ENCODE measurements around the gene PRR12.
"Not testable (repeated sequence)": the region's sequence is repeated elsewhere in the genome, so short reads cannot be mapped to it uniquely, and the experiment has no call there.

The PRR12 gene

DNA sequence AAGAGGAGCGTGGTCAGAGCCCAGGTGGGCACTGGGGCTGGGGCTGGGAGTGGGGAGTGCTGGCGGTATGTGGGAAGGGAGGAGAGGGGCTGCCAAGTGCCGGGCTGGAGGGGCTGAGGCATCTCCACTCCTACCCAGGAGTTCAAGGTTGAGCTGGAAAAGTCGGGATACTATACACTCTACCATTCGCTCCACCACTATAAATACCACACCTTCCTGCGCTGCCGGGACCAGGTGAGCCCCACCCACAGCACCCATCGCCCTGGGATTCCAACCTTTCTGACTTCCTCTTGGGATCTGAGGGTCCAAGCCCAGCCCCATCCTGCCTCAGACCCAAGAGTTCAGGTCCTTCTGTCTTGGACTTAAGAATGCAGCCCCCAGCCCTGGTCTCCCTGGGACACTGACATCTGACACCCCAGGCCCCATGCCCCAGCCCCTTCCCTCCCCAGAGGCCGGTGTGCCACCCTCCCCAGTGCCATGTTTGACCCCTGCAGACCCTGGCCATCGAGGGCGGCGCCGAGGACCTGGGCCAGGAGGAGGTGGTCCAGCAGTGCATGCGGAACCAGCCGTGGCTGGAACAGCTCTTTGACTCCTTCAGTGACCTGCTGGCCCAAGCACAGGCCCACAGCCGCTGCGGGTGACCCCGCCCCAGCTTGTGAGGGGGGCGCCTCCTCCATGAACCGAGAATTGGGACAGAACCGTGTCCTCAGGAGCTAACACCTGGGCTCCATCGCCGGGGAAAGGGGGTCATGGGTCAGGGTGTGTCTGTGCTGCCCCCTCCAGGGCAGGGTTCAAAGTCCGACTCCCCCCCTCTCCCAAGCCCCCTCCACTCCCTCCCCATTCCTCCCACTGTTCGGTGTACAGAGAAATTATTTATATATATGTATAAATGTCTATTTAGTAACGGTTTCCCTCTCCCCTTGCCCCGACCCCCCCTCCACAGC, 34.3 kb downstream of the PRR12 start:
- no peak for DNase-seq

- DNase-seq = no peak
These were observed 35.2 kb downstream of the PRR12 start for GRCh38 chr19:49626226-49626625.

DNA sequence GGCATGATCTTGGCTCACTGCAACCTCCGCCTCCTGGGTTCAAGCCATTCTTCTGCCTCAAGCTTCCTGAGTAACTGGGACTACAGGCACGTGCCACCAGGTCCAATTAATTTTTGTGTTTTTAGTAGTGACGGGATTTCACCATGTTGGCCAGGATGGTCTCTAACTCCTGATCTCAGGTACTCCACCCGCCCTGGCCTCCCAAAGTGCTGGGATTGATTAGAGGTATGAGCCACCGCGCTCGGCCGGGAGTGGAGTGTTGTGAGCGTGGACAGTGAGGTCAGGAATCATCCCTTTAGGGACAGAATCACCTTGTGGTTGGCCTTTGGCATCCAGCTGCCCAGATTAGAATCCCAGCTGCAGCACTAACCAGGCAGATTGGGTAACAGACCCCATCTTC, 38.7 kb downstream of the PRR12 start:
- no peak for DNase-seq

GRCh38 chr19:49631014-49631588, 40.1 kb downstream of the PRR12 start:
- DNase-seq = no peak

- no peak for DNase-seq
These were observed 40.7 kb downstream of the PRR12 start for GRCh38 chr19:49631610-49632192.

GRCh38 chr19:49632576-49632975, 41.6 kb downstream of the PRR12 start:
- DNase-seq = no peak

DNA sequence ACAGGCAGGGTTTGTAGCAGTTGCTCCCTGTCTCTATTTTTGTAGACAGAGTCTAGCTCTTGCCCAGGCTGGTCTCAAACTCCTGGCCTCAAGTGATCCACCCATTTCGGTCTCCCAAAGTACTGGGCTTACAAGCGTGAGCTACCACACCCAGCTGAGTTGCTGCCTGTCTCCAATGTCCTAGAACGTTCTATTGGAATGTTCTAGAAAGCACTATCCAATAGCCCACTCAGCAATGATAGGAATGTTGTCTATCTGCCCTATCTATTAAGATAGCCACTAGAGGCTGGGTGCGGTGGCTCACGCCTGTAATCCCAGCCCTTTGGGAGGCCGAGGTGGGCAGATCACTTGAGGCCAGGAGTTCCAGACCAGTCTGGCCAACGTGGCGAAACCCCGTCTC, 42.3 kb downstream of the PRR12 start:
- DNase-seq = not testable (repeated sequence)

GRCh38 chr19:49635530-49636232, 44.7 kb downstream of the PRR12 start:
- no peak for DNase-seq

DNA sequence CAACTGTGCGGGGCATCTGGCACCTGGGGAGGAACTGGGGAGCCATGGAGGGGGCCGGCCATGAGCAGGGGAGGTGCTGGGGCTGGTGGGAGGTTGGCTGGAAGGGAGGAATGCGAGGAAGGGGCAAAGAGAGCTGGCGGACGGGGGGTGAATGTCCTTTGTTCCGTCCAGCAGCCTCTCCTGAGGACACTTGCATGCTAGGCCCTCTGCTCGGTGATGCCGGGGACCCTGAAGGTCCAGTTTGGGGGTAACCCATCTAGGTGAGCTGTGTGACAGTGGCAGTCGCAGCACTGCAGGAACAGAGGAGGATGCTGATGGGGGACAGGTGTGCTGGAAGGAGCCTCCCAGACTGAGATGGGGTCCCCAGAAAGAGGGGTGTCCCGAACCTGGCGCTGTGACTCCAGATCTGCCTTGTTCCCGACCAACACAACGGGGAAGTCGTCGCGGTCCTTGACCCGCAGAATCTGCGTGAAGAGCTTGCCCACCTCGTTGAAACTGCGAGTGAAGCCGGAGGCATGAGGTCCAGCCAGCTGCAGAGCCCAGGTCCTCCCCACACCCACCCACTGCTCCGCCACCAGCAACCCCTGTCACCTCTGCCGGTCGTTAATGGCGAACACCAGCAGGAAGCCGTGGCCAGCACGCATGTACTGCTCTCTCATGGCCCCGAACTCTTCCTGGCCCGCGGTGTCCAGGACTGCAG, 45.4 kb downstream of the PRR12 start:
- DNase-seq = no peak

- DNase-seq = no peak
These were observed 47.1 kb downstream of the PRR12 start for GRCh38 chr19:49637821-49638738.

- DNase-seq = no peak
These were observed 48.6 kb downstream of the PRR12 start for GRCh38 chr19:49639401-49640112.

DNA sequence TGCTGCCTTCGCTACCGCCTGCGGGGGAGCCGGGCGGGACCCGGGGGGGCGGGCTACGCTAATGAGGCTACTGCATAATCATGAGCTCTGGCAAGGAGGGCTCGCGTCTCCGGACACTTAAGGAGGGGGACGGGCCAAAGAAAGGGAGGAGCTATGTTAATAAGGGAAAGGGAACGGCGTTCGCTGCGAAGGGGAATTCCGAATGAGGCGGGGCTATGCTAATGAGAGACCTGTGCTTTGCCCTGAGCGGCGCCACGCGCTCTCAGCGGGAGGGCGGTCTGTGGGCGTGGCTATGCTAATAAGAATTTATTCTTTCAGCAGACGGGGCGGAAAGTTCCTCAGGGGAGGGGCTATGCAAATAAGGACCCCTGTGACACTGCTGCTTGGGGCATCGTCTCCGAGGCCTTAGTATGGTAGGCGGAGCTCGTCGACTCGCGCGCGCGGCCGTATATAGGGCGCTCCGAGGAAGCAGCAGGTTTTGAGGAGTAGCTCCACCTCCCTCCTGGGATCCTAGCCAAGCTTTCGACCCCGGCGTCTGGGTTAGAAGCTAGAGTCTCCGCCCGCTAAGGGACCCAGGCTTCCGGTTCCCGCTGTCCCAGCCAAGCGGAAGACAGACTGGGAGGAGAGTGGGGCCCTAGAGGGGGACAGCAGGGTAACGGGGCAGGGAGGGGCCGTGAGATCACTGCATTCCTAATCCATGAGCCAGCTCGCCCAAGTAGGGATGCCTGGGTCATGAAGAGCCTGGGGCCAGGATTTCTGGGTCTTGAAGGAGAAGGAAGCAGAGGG, 49.3 kb downstream of the PRR12 start, which contains the start of gene RRAS:
RRAS (minus strand) TSS at position 31 of the 786 bp plus-strand sequence. CDS start 45 bp downstream, outside the sequence.
- peak; percentile 100 for DNase-seq

DNA sequence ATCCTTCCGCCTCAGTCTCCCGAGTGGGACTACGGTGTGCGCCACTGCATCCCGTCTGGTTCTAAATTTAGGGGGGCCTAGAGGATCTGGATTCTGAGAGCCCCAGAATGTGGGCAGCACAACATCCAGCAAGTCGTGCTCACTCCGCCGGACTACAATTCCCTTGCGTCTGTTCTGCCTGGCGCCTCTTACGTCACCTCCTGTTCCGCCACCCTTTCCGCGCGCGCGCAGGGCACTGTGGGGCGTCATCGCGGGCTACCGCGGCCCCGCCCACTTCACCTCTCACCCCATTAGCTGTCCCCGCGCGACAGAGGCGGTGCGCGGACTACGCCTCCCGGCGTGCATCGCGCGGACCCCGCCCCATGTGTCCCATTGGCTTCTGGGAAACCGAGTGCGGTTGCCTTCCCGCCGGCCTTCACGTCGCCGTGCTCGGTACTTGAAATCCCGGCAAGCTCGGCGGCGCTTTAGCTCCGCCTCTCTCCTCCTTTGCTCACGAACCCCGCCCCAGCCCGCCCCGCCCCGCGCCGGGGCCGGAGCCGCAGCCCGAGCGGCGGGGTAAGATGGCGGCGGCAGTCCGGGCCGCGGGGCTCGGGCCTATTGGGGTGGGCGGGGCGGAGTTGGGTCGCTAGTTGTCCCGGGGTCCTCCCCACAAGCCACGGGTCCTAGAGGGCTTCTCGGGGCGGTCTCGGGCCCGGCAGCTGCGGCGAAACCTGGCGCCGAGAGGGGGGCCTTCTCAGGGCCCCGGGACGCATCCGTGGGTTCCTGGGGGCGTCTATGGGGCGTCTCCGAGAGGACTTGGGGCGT, 50.9 kb downstream of the PRR12 start, which contains the start of gene SCAF1:
SCAF1 (plus strand) TSS at position 522 of the 804 bp plus-strand sequence. CDS start 2,818 bp downstream, outside the sequence.
- DNase-seq = peak; percentile 99

DNA sequence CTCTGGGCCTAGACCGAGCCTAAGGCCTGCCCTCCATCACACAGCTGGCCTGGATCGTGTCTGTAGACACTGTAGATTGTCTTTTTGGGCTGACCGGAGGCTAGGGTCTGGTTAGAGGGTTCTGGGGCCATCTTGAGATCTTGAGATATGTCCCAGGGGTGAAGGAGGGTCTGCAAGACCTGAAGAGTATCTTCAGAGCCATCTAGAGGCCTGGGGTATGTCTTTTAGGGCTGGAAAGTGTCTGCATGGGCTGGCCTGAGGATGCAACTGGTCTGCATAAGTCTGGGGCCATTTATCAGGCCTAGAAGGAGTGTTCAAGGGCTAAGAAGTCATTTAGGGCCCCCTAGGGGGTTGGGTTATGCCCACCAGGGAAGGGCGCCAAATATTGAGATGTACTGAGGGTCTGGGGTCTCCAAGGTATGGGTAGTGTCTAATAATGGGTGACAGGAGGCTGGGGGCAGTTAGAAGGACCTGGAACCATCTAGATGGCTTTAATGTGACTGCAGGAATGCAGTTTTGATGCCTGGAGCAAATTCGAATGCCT, 51.6 kb downstream of the PRR12 start:
- DNase-seq = no peak

DNA sequence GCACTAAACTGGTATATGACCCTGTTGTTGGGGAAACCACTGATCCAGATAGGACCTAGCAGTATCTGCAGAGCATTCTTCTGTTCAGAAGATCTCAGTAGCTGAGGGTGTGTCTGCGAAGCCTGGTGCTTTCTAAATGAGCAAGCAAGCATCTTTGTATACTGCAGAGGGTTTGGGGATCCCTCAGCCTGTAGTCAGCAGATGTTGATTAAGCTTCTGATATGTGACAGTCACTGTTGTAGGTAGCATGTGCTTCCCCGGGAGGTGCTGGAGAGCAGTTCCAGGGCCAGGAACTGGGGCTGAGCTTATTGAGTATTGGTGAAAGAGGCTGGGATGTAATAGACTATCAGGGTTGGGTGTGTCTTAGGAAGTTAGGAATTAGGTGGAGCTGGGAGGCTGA, 52.5 kb downstream of the PRR12 start:
- DNase-seq = no peak

DNA sequence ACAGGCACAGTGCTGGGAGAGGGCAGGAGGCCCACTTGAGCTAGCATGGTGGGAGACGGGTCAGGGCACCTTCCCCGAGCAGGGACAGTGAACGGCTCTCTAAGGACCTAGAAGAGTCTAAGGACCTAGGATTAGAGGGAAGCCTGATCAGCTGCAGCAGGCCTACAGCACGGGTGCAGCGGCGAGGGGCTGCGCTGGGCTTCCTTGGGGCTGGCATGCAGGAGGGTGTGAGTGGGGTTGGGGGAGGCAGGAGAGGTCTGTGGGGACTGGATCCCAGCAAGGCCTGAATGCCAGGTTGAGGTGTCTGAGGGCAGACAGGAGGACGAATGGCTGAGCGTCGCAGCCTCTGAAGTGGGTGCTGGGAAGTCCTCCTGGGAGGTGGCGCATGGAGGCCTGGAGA, 54.6 kb downstream of the PRR12 start:
- no peak for DNase-seq

- DNase-seq = no peak
These were observed 55.0 kb downstream of the PRR12 start for GRCh38 chr19:49645995-49646394.

- DNase-seq = no peak
These were observed 55.6 kb downstream of the PRR12 start for GRCh38 chr19:49646586-49646985.

Data from NCI-H510A (cell line).